HCT116 (cell line): Measurements from ENCODE around the gene KCNC1. TPM values are rescaled to one million over a fixed set of nuclear protein-coding genes. Genes with fewer than 3 reads are reported as not detected.

ENCODE experiments used
- ATAC-seq: fragments of 200-7000 bp; cut with Tn5 transposase; 2 replicates; pipeline ENCODE4 v1.9.1; 2020; ENCODE audit warnings: mild to moderate bottlenecking, moderate library complexity
- BruUV-seq: library from RNA; stranded (reverse); fragments of 400-500 nt; replicated peaks from 2 replicates; lab custom pipeline; 2021; lab: Mats Ljungman, UMichigan
- CTCF ChIA-PET: fragments of 300-600 bp; sonication (Branson Sonifier 250); formaldehyde crosslinking; loops from one replicate; lab custom pipeline; 2021; ENCODE audit warnings: antibody characterized with exemption; lab: Charles Lee
- POLR2A ChIA-PET: fragments of 300-600, 350-600 bp; sonication (Branson Sonifier 250); formaldehyde crosslinking; loops from one replicate; lab custom pipeline; 2021; ENCODE audit warnings: antibody characterized with exemption; lab: Charles Lee
- RAD21 ChIA-PET, 2 experiments: fragments of 300-600 bp; sonication (Branson Sonifier 250); formaldehyde crosslinking; loops; one replicate each; lab custom pipeline; 2023; ENCODE audit warnings: low total read pairs in 2 of 2; ENCODE audit not compliant: uncharacterized antibody in 2 of 2, unreplicated experiment in 2 of 2, low non-redundant PET in 1 of 2; lab: Charles Lee
- DNase-seq: peaks from one replicate; pipeline ENCODE4 v3.0.0-alpha.2; 2010; ENCODE audit warnings: low read depth, low spot score
- H2AFZ ChIP-seq: fragments of 200-600 bp; shearing (Covaris generic), sonication (generic); 2 replicates; pipeline ENCODE4 v1.6.1; 2017; ENCODE audit warnings: low read depth, mixed run types, mixed read lengths, antibody characterized with exemption, low read length; ENCODE audit not compliant: poor library complexity, severe bottlenecking
- H3K27ac ChIP-seq: 2 replicates; pipeline ENCODE4 v1.5.1; 2012; ENCODE audit warnings: low read depth, low read length
- H3K27me3 ChIP-seq: fragments of 200-600 bp; sonication (generic); 2 replicates; pipeline ENCODE4 v1.6.1; 2016; ENCODE audit warnings: mixed run types, low read length, mixed read lengths; ENCODE audit not compliant: insufficient read depth
- H3K36me3 ChIP-seq, 2 experiments: fragments of 200-500 bp in 1 of 2; fragments of 200-600 bp in 1 of 2; sonication (Bioruptor generic) in 1 of 2; sonication (generic) in 1 of 2; 2 replicates each; pipeline versions ENCODE4 v1.5.1 to v1.6.1; 2014 to 2016; ENCODE audit warnings: low read length in 2 of 2, inconsistent platforms in 1 of 2, mixed read lengths in 1 of 2, mixed run types in 1 of 2; ENCODE audit not compliant: insufficient read depth in 2 of 2, control insufficient read depth in 1 of 2
- H3K4me1 ChIP-seq, 2 experiments: fragments of 200-600 bp in 1 of 2; sonication (generic) in 1 of 2; 2 replicates each; pipeline versions ENCODE4 v1.5.1 to v1.6.1; 2012 to 2017; ENCODE audit warnings: low read length in 2 of 2, inconsistent platforms in 1 of 2, mild to moderate bottlenecking in 1 of 2, mixed read lengths in 1 of 2, mixed run types in 1 of 2, moderate library complexity in 1 of 2; ENCODE audit not compliant: insufficient read depth in 2 of 2, control insufficient read depth in 1 of 2
- H3K4me2 ChIP-seq: fragments of 200-600 bp; sonication (generic); 2 replicates; pipeline ENCODE4 v1.6.1; 2017; ENCODE audit warnings: mixed run types, low read length, mixed read lengths
- H3K4me3 ChIP-seq, 2 experiments: fragments of 200-600 bp in 1 of 2; sonication (generic) in 1 of 2; replicated peaks in 1 of 2; 2 replicates each; pipeline ENCODE4 v1.5.1; 2011 to 2016; ENCODE audit warnings: low read length in 2 of 2, control low read depth in 1 of 2, low read depth in 1 of 2, mild to moderate bottlenecking in 1 of 2, mixed read lengths in 1 of 2, mixed run types in 1 of 2
- H3K79me2 ChIP-seq: fragments of 200-600 bp; sonication (generic); 2 replicates; pipeline ENCODE4 v1.6.1; 2017; ENCODE audit warnings: mild to moderate bottlenecking, mixed run types, low read length, moderate library complexity, mixed read lengths; ENCODE audit not compliant: insufficient read depth
- H3K9ac ChIP-seq: fragments of 200-600 bp; sonication (generic); 2 replicates; pipeline ENCODE4 v1.6.1; 2016; ENCODE audit warnings: low read length, mixed read lengths
- H3K9me2 ChIP-seq: fragments of 200-600 bp; sonication (generic), shearing (Covaris generic); 2 replicates; pipeline ENCODE4 v1.6.1; 2017; ENCODE audit warnings: mixed run types, mild to moderate bottlenecking, moderate library complexity; ENCODE audit not compliant: insufficient read depth
- H3K9me3 ChIP-seq, 2 experiments: fragments of 200-500 bp in 1 of 2; fragments of 200-600 bp in 1 of 2; sonication (Bioruptor generic) in 1 of 2; sonication (generic) in 1 of 2; 2 replicates each; pipeline ENCODE4 v1.6.1; 2014 to 2017; ENCODE audit warnings: low read length in 2 of 2, mixed read lengths in 2 of 2, inconsistent platforms in 1 of 2, low read depth in 1 of 2, mild to moderate bottlenecking in 1 of 2, mixed run types in 1 of 2, moderate library complexity in 1 of 2; ENCODE audit not compliant: control insufficient read depth in 1 of 2, insufficient read depth in 1 of 2
- H4K20me1 ChIP-seq: fragments of 200-600 bp; sonication (generic), shearing (Covaris generic); 2 replicates; pipeline ENCODE4 v1.6.1; 2017; ENCODE audit warnings: mixed run types, mild to moderate bottlenecking, moderate library complexity; ENCODE audit not compliant: insufficient read depth
- CBX3 ChIP-seq: IDR thresholded peaks from 2 replicates; pipeline ENCODE4 v1.6.1; 2012; ENCODE audit warnings: low read depth
- CEBPB ChIP-seq: IDR thresholded peaks from 2 replicates; pipeline ENCODE4 v1.6.1; 2012; ENCODE audit warnings: low read depth
- EGR1 ChIP-seq: IDR thresholded peaks from 2 replicates; pipeline ENCODE4 v1.6.1; 2012; ENCODE audit warnings: low read depth
- ELF1 ChIP-seq: IDR thresholded peaks from 2 replicates; pipeline ENCODE4 v1.6.1; 2012; ENCODE audit warnings: low read depth, borderline replicate concordance
- EZH2 ChIP-seq: fragments of 200-600 bp; sonication (generic); IDR thresholded peaks from 2 replicates; pipeline ENCODE4 v1.6.1; 2017; ENCODE audit warnings: antibody characterized with exemption, mixed run types
- EZH2phosphoT487 ChIP-seq: fragments of 200-600 bp; IDR thresholded peaks from 2 replicates; pipeline ENCODE4 v1.6.1; 2018; ENCODE audit warnings: antibody characterized with exemption, borderline replicate concordance
- FOSL1 ChIP-seq: IDR thresholded peaks from 2 replicates; pipeline ENCODE4 v1.6.1; 2012; ENCODE audit warnings: low read depth
- JUND ChIP-seq: IDR thresholded peaks from 2 replicates; pipeline ENCODE4 v1.6.1; 2012
- POLR2A ChIP-seq: IDR thresholded peaks from 2 replicates; pipeline ENCODE4 v1.7.0; 2011; ENCODE audit warnings: borderline replicate concordance; ENCODE audit not compliant: insufficient read depth, insufficient read length; ENCODE audit errors: extremely low read depth
- POLR2AphosphoS5 ChIP-seq: IDR thresholded peaks from 2 replicates; pipeline ENCODE4 v1.6.1; 2011; ENCODE audit warnings: mild to moderate bottlenecking, low read depth, low read length, moderate library complexity
- RAD21 ChIP-seq: IDR thresholded peaks from 2 replicates; pipeline ENCODE4 v1.6.1; 2012; ENCODE audit warnings: low read depth, mild to moderate bottlenecking
- SIN3A ChIP-seq: IDR thresholded peaks from 2 replicates; pipeline ENCODE4 v1.6.1; 2012; ENCODE audit warnings: low read depth
- SP1 ChIP-seq: IDR thresholded peaks from 2 replicates; pipeline ENCODE4 v1.6.1; 2012; ENCODE audit warnings: low read depth
- SRF ChIP-seq: IDR thresholded peaks from 2 replicates; pipeline ENCODE4 v1.6.1; 2012; ENCODE audit warnings: low read depth
- TCF7L2 ChIP-seq: IDR thresholded peaks from 2 replicates; pipeline ENCODE4 v1.7.0; 2011; ENCODE audit warnings: borderline replicate concordance, inconsistent platforms; ENCODE audit not compliant: insufficient read depth, insufficient read length; ENCODE audit errors: extremely low read depth
- YY1 ChIP-seq: IDR thresholded peaks from 2 replicates; pipeline ENCODE4 v1.6.1; 2011; ENCODE audit warnings: low read length, low read depth, moderate library complexity, mild to moderate bottlenecking; ENCODE audit not compliant: insufficient replicate concordance; ENCODE audit errors: extremely low read depth
- ZBTB33 ChIP-seq: IDR thresholded peaks from 2 replicates; pipeline ENCODE4 v1.6.1; 2011; ENCODE audit warnings: mild to moderate bottlenecking, low read length, moderate library complexity; ENCODE audit not compliant: insufficient replicate concordance; ENCODE audit errors: extremely low read depth
- ZFX ChIP-seq: fragments of 450-650 bp; IDR thresholded peaks from 2 replicates; pipeline ENCODE4 v1.6.1; 2017
- intact Hi-C: fragments of 100-400 bp; cut with micrococcal nuclease; formaldehyde crosslinking; loops from 2 replicates; pipeline ENCODE4 v1.10.0; 2022
- total RNA-seq: library from RNA; stranded (reverse); gene quantifications from one replicate; pipeline ENCODE4 v1.2.1, GENCODE V29; 2021; ENCODE audit not compliant: unreplicated experiment
- TF ChIP-seq, protein P1 (sequence below), 3 experiments: fragments of 200-600 bp in 1 of 3; sonication (generic) in 1 of 3; IDR thresholded peaks in 2 of 3; conservative IDR thresholded peaks in 1 of 3; 2 replicates each; pipeline ENCODE4 v1.5.1; 2012 to 2017; ENCODE audit warnings: low read depth in 2 of 3, low read length in 2 of 3, antibody characterized with exemption in 1 of 3, borderline replicate concordance in 1 of 3, control low read depth in 1 of 3, mild to moderate bottlenecking in 1 of 3, mixed read lengths in 1 of 3, mixed run types in 1 of 3, moderate library complexity in 1 of 3; ENCODE audit not compliant: insufficient read depth in 1 of 3
- TF ChIP-seq, protein P2 (sequence below): IDR thresholded peaks from 2 replicates; pipeline ENCODE4 v1.6.1; 2012
- TF ChIP-seq, protein P3 (sequence below): IDR thresholded peaks from 2 replicates; pipeline ENCODE4 v1.6.1; 2012

KCNC1 gene
- total RNA-seq, 1 experiment from 2014 or later: 0.12 TPM

- TF ChIP-seq SP1: no peak
- TF ChIP-seq SIN3A: no peak
- TF ChIP-seq JUND: no peak
- TF ChIP-seq EZH2phosphoT487: no peak
- TF ChIP-seq TCF7L2: no peak
- no peak for TF ChIP-seq CBX3
- no peak for TF ChIP-seq YY1
- TF ChIP-seq POLR2AphosphoS5: no peak
- TF ChIP-seq ELF1: no peak
- no peak for TF ChIP-seq POLR2A
Observed at GRCh38 chr11:17693531-17693930, 41.0 kb upstream of the KCNC1 start (continued).

DNA sequence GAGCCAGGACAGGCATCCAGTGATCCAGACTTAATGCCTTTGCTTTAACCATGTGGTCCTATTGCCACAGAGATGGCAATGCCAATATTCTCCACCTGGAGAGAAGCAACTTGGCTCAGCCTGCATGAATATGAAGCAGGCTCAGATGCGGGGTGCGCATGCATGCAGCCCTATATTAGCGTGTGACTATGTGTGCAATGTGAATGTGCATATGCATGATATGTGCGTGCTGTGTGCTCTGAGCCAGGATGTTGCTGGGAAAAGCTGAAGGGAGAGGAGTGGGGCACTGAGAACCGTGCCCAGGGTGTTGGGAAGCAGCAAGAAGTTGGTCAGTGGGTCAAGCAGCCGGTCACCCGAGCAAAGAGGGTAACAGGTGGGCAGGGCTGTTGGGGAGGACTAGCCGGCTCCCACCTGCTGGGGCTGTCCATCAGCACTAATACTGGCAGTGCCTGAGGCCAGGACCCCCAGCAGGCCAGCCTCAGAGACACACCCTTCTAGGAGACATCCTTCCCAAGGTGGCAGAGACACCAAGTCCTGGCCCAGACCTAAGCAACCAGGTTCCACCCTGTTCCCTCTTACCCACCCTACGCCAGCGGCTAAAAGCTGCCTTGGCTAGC is 40.0 kb upstream of the KCNC1 start:
- Histone ChIP-seq H3K79me2 (no peaks in the 10 kb centered on the region), H3K9ac (no peak overlapping the region), H3K4me3 (no peak overlapping the region), H4K20me1 (no peaks in the 10 kb centered on the region), H2AFZ (no peak overlapping the region), H3K9me2 (no peaks in the 10 kb centered on the region)
- TF ChIP-seq ZFX (no peak), EGR1 (no peak), POLR2AphosphoS5 (no peak), SIN3A (no peak), RAD21 (no peak), CEBPB (no peak), POLR2A (no peak), CBX3 (no peak), YY1 (no peak), EZH2 (no peak), FOSL1 (no peak), SP1 (no peak), SRF (no peak), ELF1 (no peak), ZBTB33 (no peak)
- TF ChIP-seq, protein P1, sequence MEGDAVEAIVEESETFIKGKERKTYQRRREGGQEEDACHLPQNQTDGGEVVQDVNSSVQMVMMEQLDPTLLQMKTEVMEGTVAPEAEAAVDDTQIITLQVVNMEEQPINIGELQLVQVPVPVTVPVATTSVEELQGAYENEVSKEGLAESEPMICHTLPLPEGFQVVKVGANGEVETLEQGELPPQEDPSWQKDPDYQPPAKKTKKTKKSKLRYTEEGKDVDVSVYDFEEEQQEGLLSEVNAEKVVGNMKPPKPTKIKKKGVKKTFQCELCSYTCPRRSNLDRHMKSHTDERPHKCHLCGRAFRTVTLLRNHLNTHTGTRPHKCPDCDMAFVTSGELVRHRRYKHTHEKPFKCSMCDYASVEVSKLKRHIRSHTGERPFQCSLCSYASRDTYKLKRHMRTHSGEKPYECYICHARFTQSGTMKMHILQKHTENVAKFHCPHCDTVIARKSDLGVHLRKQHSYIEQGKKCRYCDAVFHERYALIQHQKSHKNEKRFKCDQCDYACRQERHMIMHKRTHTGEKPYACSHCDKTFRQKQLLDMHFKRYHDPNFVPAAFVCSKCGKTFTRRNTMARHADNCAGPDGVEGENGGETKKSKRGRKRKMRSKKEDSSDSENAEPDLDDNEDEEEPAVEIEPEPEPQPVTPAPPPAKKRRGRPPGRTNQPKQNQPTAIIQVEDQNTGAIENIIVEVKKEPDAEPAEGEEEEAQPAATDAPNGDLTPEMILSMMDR (IDR thresholded peaks at IDR 0.05 in 2 of 3, conservative IDR thresholded peaks at IDR 0.05 in 1 of 3; ENCODE audit: borderline replicate concordance in 1 of 3, insufficient read depth in 1 of 3, low read depth in 2 of 3, low read length in 2 of 3): no peak
- TF ChIP-seq, protein P2, sequence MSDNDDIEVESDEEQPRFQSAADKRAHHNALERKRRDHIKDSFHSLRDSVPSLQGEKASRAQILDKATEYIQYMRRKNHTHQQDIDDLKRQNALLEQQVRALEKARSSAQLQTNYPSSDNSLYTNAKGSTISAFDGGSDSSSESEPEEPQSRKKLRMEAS: no peak
- TF ChIP-seq, protein P3, sequence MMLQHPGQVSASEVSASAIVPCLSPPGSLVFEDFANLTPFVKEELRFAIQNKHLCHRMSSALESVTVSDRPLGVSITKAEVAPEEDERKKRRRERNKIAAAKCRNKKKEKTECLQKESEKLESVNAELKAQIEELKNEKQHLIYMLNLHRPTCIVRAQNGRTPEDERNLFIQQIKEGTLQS: no peak
- TF ChIP-seq, all 23 proteins: peak for 0
- no peaks in the 10 kb centered on the region for H3K36me3 ChIP-seq
- POLR2A ChIA-PET: no interaction called here
- peaks cover 0 to 4% of the 10 kb centered on the region in 2 experiments; a peak in 1 of 4 replicates for H3K4me1 ChIP-seq
- RAD21 ChIA-PET: no interaction called here
- DNase-seq: no peak
- H3K27ac ChIP-seq: no peak overlapping the region
- no peaks in the 10 kb centered on the region for H3K9me3 ChIP-seq
- CTCF ChIA-PET: no interaction called here
- H3K27me3 ChIP-seq: no peaks in the 10 kb centered on the region
- intact Hi-C loops: no loop called here
- no peak overlapping the region for H3K4me2 ChIP-seq
- BruUV-seq: no TSS peak
- no peak for ATAC-seq
